ENCODE results near the gene FHIT.

FHIT gene

GRCh38 chr3:61093364-61093763 is 157.9 kb downstream of the FHIT start:
- H3K4me3 ChIP-seq (ENCODE audit: control insufficient read depth, low read depth, low read length) = no peak overlapping the region
- TF ChIP-seq CTCF (IDR thresholded peaks at IDR 0.05; ENCODE audit: control insufficient read depth, insufficient read depth, low read depth, low read length, missing control alignments) = no peak
- no peak for DNase-seq (ENCODE audit: low read depth)

GRCh38 chr3:61092870-61093269 is 158.4 kb downstream of the FHIT start:
- no peak for DNase-seq (ENCODE audit: low read depth)

GRCh38 chr3:61090389-61091169 is 160.7 kb downstream of the FHIT start:
- no peak overlapping the region for H3K4me3 ChIP-seq (ENCODE audit: control insufficient read depth, low read depth, low read length)
- DNase-seq (ENCODE audit: low read depth) = no peak
- TF ChIP-seq CTCF (IDR thresholded peaks at IDR 0.05; ENCODE audit: control insufficient read depth, insufficient read depth, low read depth, low read length, missing control alignments) = no peak

More at GRCh38 chr3:61092870-61093269, 158.4 kb downstream of the FHIT start:
- TF ChIP-seq CTCF (IDR thresholded peaks at IDR 0.05; ENCODE audit: control insufficient read depth, insufficient read depth, low read depth, low read length, missing control alignments) = no peak
- H3K4me3 ChIP-seq (ENCODE audit: control insufficient read depth, low read depth, low read length) = no peak overlapping the region

- TF ChIP-seq CTCF (IDR thresholded peaks at IDR 0.05; ENCODE audit: control insufficient read depth, insufficient read depth, low read depth, low read length, missing control alignments) = no peak
- DNase-seq (ENCODE audit: low read depth) = no peak
- H3K4me3 ChIP-seq (ENCODE audit: control insufficient read depth, low read depth, low read length) = no peak overlapping the region
These were observed 163.8 kb downstream of the FHIT start for GRCh38 chr3:61087465-61087864.

GRCh38 chr3:61081554-61081953 is 169.7 kb downstream of the FHIT start:
- no peak for DNase-seq (ENCODE audit: low read depth)
- no peak for TF ChIP-seq CTCF (IDR thresholded peaks at IDR 0.05; ENCODE audit: control insufficient read depth, insufficient read depth, low read depth, low read length, missing control alignments)
- H3K4me3 ChIP-seq (ENCODE audit: control insufficient read depth, low read depth, low read length) = no peak overlapping the region

- TF ChIP-seq CTCF (IDR thresholded peaks at IDR 0.05; ENCODE audit: control insufficient read depth, insufficient read depth, low read depth, low read length, missing control alignments) = no peak
- DNase-seq (ENCODE audit: low read depth) = no peak
- H3K4me3 ChIP-seq (ENCODE audit: control insufficient read depth, low read depth, low read length) = no peak overlapping the region
These were observed 170.4 kb downstream of the FHIT start for GRCh38 chr3:61080737-61081445.

Data from AG09309 (cell line).